ENCODE measurements around the gene ENKUR.

GRCh38 chr10:25047088-25047487, 31.1 kb upstream of the ENKUR start:
- TF ChIP-seq EGR1 (IDR thresholded peaks at IDR 0.05; ENCODE audit: low read depth in 2 of 2) (no peak), CTCF (IDR thresholded peaks at IDR 0.05; ENCODE audit: low read depth, low read length, missing input control) (no peak), REST (IDR thresholded peaks at IDR 0.05) (no peak), TAF1 (conservative IDR thresholded peaks at IDR 0.05) (no peak), GABPA (IDR thresholded peaks at IDR 0.05 in 1 of 2, conservative IDR thresholded peaks at IDR 0.05 in 1 of 2) (no peak)

Measured in liver (tissue), 3 donors.